Measurements from ENCODE around the gene KIF16B.

KIF16B gene

DNA sequence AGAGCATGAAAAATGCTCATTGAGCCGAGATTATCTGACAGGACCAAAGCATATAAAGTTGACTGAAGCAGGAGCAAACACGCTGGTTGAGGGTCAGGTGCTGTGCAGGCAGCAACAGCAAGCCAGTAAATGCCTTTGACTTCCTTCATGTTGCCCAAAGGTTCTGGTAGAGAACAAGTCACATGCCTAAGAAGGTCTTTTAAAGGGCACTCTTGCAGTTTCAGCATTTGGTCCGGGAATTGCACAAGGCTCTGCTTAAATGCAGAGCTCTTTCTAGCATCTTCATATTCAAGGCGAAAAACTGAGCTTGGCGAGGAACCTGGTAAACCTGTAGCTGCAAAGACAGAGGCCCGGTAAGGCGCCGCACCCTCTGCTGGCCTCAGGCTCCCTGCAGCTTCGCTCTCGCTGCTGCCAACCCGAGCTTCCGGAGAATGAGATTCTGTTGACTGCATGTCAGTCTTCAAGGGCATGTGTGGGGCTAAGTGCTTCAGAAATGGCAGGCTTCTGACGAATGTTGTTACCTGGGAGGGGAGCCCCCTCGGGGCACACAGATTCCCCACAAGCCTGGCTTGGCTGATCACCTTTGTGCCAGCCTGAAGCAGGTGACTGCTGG lies 205.2 kb downstream of the KIF16B start:
- TF ChIP-seq, protein P1, sequence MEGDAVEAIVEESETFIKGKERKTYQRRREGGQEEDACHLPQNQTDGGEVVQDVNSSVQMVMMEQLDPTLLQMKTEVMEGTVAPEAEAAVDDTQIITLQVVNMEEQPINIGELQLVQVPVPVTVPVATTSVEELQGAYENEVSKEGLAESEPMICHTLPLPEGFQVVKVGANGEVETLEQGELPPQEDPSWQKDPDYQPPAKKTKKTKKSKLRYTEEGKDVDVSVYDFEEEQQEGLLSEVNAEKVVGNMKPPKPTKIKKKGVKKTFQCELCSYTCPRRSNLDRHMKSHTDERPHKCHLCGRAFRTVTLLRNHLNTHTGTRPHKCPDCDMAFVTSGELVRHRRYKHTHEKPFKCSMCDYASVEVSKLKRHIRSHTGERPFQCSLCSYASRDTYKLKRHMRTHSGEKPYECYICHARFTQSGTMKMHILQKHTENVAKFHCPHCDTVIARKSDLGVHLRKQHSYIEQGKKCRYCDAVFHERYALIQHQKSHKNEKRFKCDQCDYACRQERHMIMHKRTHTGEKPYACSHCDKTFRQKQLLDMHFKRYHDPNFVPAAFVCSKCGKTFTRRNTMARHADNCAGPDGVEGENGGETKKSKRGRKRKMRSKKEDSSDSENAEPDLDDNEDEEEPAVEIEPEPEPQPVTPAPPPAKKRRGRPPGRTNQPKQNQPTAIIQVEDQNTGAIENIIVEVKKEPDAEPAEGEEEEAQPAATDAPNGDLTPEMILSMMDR (IDR thresholded peaks at IDR 0.05; ENCODE audit: insufficient read depth, low read length, poor library complexity, severe bottlenecking) = no peak
- H3K36me3 ChIP-seq (ENCODE audit: control insufficient read depth, insufficient read depth, low read length) = no peaks in the 10 kb centered on the region

DNA sequence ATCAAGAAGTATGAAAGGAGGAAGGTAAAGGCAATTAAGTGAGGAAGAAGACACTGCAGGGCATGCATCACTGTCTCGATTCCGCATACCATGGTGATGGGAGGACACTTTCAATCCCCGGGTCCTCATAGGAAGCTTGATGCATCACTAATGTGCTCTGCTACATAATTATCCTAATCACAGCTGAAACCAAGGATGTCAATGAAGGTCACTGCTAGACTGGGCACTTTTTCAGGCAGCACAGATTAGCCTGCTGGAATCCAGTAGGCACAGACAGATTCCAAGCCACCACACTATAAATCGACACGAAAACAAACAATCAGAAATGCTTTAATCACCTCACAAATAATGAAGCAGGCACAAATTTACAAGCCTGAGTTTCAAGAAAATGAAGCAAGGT lies 206.7 kb downstream of the KIF16B start:
- no peaks in the 10 kb centered on the region for H3K27me3 ChIP-seq (replicated peaks; ENCODE audit: control insufficient read depth, insufficient read depth, low read length)
- H3K4me3 ChIP-seq (replicated peaks; ENCODE audit: low read depth, low read length) = no peak overlapping the region
- TF ChIP-seq, protein P1 (IDR thresholded peaks at IDR 0.05; ENCODE audit: insufficient read depth, low read length, poor library complexity, severe bottlenecking) = no peak
- no peak for DNase-seq (ENCODE audit: extremely low read depth, insufficient read length)
- H3K36me3 ChIP-seq (ENCODE audit: control insufficient read depth, insufficient read depth, low read length) = no peaks in the 10 kb centered on the region

More for the DNA sequence above, 205.2 kb downstream of the KIF16B start:
- no peak for DNase-seq (ENCODE audit: extremely low read depth, insufficient read length)
- Histone ChIP-seq H3K27me3 (replicated peaks; ENCODE audit: control insufficient read depth, insufficient read depth, low read length) (no peaks in the 10 kb centered on the region), H3K4me3 (replicated peaks; ENCODE audit: low read depth, low read length) (no peak overlapping the region)

DNA sequence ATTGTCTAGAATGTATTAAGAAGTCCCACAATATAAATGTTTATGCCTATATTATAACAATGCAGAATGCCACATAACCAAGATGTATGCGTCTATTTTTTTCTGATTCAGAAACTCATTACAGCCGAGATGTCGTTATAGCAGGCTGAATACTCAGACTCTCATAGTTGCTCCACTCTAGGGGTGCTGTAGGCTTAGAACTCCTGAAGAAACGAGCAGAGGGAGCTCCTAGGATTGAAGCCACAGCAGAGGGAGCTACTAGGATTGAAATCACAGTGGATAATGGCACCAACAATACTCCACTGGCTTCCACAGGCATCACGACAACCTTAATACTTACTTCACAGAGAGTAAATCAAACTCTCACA lies 208.9 kb downstream of the KIF16B start:
- TF ChIP-seq, protein P1 (IDR thresholded peaks at IDR 0.05; ENCODE audit: insufficient read depth, low read length, poor library complexity, severe bottlenecking) = no peak
- DNase-seq (ENCODE audit: extremely low read depth, insufficient read length) = no peak
- Histone ChIP-seq H3K4me3 (replicated peaks; ENCODE audit: low read depth, low read length) (no peak overlapping the region), H3K27me3 (replicated peaks; ENCODE audit: control insufficient read depth, insufficient read depth, low read length) (no peaks in the 10 kb centered on the region), H3K36me3 (ENCODE audit: control insufficient read depth, insufficient read depth, low read length) (no peaks in the 10 kb centered on the region)

DNA sequence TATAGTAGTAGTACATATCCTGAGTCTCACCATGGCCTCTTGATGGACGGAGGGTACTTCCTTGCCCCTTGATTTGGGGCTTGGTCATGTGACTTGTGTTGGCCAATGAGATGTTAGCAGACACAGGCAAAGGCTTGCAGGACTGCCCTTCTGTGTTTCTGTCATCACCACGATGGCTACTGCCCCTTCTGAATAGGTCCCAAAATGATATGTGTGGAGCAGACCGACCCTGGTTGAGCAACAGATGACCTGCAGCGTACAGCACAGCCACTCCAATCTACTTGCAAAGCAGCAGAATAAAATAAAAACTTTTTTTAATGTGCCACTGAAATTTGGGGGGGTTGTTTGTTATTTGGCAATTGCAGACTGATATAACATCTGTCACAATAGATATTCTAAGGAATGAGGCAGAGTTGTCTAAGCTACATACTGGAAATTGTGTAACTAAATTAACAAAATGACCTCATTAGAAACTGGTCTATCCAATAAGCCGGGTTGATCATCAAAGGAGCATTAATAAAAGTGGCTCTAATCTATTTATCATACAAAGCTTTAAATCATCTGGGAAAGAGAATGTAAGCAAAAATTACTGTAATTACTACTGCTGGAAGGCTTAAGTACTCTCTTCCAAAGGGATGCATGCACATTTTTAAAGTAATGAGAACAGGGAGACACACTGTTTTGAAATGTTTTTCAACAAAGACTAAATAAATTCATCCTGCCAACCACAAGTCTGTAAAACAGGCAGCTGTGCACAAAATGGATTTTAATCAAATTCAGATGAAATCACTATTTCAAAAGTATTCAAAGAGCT lies 209.5 kb downstream of the KIF16B start:
- no peak overlapping the region for H3K4me3 ChIP-seq (replicated peaks; ENCODE audit: low read depth, low read length)
- no peak for DNase-seq (ENCODE audit: extremely low read depth, insufficient read length)
- H3K27me3 ChIP-seq (replicated peaks; ENCODE audit: control insufficient read depth, insufficient read depth, low read length) = no peaks in the 10 kb centered on the region
- no peaks in the 10 kb centered on the region for H3K36me3 ChIP-seq (ENCODE audit: control insufficient read depth, insufficient read depth, low read length)
- TF ChIP-seq, protein P1 (IDR thresholded peaks at IDR 0.05; ENCODE audit: insufficient read depth, low read length, poor library complexity, severe bottlenecking) = no peak

DNA sequence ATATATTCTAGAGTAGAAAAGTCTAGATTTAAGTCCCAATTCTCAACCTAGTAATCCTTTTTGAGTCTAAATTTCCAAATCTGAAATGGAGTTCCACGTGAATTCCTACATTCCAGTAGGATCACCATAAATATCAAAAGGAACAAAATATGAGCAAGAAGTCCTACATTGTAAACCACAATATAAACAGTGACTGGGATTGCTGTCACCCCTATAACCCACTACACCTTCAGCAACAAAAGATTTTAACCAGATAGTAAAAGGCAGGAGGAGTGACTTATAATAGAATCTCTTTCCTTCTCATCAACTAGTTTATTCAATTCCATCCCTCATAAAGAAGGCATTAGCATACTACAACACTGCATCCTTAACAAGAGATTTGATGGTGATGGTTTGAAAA lies 210.6 kb downstream of the KIF16B start:
- H3K27me3 ChIP-seq (replicated peaks; ENCODE audit: control insufficient read depth, insufficient read depth, low read length) = no peaks in the 10 kb centered on the region
- H3K36me3 ChIP-seq (ENCODE audit: control insufficient read depth, insufficient read depth, low read length) = no peaks in the 10 kb centered on the region
- H3K4me3 ChIP-seq (replicated peaks; ENCODE audit: low read depth, low read length) = no peak overlapping the region
- DNase-seq (ENCODE audit: extremely low read depth, insufficient read length) = no peak
- TF ChIP-seq, protein P1 (IDR thresholded peaks at IDR 0.05; ENCODE audit: insufficient read depth, low read length, poor library complexity, severe bottlenecking) = no peak
